ENCODE measurements around the gene L1TD1.
A peak's percentile ranks its signal among the peaks of the same experiment; 100 is the strongest.
"Not testable (repeated sequence)": the region's sequence is repeated elsewhere in the genome, so short reads cannot be mapped to it uniquely, and the experiment has no call there.

Gene L1TD1

GRCh38 chr1:62194651-62195544 is at the start of gene L1TD1:
L1TD1 (plus strand) TSS chr1:62194849; CDS start chr1:62206629, 11,780 bp downstream.
- no peak for FAIRE-seq

DNA sequence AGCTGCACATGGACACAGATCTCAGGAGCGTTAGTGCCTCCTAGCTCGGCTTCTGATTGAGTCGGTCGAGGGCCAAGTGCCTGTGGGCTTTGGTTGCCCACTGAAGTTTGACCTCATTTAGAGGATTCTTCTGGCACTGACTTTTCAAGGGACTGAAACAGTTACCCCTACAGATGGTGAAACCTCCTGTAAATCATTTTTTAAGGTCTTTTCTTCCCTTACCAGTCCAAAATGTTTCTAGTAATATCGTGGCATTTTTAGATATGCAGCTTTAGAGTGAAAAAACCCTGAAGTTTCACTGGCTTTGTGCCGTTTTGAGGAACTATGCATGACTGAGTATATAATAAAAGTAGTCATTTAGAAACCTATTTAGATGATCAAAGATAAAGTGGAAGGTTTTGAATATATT is 34.7 kb upstream of the L1TD1 start:
- FAIRE-seq = no peak

GRCh38 chr1:62161711-62162110 is 32.9 kb upstream of the L1TD1 start:
- no peak for FAIRE-seq

GRCh38 chr1:62170380-62170779 is 24.3 kb upstream of the L1TD1 start:
- not testable (repeated sequence) for FAIRE-seq

- FAIRE-seq = peak; percentile 86
Measured at GRCh38 chr1:62175568-62176179, 19.0 kb upstream of the L1TD1 start.

GRCh38 chr1:62176597-62177312 is 17.9 kb upstream of the L1TD1 start:
- no peak for FAIRE-seq

- no peak for FAIRE-seq
Measured at GRCh38 chr1:62177621-62178020, 17.0 kb upstream of the L1TD1 start.

GRCh38 chr1:62178372-62178771 is 16.3 kb upstream of the L1TD1 start:
- FAIRE-seq = no peak

DNA sequence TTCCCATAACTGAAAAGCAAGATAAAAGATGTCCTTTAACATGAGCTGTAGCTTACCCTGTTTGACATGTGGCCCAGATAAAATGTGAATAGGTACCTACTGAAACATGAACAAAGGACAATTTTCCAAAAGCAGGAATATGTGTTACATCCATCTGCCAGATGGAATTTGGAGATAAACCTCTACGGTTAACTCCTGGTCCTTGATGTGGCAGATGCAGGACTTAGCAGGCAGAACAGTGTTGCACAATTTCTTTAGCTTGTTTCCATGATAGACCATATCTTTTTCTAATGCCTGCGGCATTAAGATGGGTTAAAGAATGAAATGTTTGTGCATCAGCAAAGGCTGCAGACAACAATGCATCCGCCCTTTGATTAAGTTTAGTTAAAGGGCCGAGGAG is 14.6 kb upstream of the L1TD1 start:
- FAIRE-seq = not testable (repeated sequence)

- FAIRE-seq = no peak
Measured at GRCh38 chr1:62180639-62181038, 14.0 kb upstream of the L1TD1 start.

- no peak for FAIRE-seq
Measured at GRCh38 chr1:62181532-62181931, 13.1 kb upstream of the L1TD1 start.

GRCh38 chr1:62182157-62182556 is 12.5 kb upstream of the L1TD1 start:
- FAIRE-seq = not testable (repeated sequence)

GRCh38 chr1:62183164-62184020 is 11.3 kb upstream of the L1TD1 start:
- not testable (repeated sequence) for FAIRE-seq

GRCh38 chr1:62184336-62184735 is 10.3 kb upstream of the L1TD1 start:
- FAIRE-seq = no peak

DNA sequence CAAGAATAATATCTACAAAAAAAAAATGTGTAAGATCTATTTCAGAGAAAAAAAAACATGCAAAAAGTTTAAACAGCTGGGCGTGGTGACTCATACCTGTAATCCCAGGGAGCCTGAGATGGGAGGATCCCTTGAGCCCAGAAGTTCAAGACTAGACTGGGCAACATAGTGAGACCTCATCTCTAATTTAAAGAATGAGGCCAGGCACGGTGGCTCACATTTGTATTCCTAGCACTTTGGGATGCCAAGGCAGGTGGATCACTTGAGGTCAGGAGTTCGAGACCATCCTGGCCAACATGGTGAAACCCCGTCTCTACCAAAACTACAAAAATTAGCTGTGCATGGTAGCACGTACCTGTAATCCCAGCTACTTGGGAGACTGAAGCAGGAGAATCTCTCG is 9.4 kb upstream of the L1TD1 start:
- FAIRE-seq = not testable (repeated sequence)

- FAIRE-seq = no peak
Measured at GRCh38 chr1:62185677-62186076, 9.0 kb upstream of the L1TD1 start.

DNA sequence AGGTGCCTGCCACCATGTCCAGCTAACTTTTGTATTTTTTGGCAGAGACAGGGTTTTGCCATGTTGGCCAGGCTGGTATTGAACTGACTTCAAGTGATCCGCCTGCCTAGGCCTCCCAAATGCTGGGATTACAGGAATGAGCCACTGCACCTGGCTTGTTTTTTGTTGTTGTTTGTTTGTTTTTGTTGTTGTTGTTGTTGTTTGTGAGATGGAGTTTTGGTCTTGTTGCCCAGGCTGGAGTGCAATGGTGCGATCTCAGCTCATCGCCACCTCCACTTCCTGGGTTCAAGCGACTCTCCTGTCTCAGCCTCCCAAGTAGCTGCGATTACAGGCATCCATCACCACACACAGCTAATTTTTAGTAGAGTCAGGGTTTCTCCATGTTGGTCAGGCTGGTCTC is 7.1 kb upstream of the L1TD1 start:
- no peak for FAIRE-seq

GRCh38 chr1:62188111-62188510 is 6.5 kb upstream of the L1TD1 start:
- FAIRE-seq = no peak

DNA sequence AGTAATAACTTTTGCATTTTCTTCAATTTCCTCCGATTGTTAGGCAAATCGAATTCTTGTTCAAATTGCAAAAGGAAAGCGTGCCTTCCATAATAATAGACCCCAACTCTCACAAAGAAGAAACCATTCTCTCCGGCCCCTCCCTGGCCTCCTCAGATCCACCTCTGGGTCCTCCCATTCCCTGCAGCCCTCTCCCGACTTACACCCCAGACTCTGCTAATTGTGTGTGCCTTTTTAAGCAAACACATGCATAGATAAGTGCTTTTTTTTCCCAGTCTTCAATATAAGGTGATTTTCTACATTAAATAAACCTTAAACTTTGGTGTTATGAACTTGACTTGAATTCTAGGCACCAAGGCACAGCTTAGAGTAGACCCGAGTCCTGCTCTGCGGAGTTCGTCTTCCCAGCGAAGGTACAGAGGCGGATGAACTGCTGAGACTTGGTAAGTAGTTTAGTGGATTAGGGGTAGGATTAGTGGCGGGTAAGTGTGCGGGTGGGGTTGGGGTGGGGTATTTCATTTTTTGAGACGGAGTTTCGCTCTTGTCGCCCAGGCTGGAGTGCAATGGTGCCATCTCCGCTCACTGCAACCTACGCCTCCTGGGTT is 1.5 kb downstream of the L1TD1 start:
- FAIRE-seq = no peak

DNA sequence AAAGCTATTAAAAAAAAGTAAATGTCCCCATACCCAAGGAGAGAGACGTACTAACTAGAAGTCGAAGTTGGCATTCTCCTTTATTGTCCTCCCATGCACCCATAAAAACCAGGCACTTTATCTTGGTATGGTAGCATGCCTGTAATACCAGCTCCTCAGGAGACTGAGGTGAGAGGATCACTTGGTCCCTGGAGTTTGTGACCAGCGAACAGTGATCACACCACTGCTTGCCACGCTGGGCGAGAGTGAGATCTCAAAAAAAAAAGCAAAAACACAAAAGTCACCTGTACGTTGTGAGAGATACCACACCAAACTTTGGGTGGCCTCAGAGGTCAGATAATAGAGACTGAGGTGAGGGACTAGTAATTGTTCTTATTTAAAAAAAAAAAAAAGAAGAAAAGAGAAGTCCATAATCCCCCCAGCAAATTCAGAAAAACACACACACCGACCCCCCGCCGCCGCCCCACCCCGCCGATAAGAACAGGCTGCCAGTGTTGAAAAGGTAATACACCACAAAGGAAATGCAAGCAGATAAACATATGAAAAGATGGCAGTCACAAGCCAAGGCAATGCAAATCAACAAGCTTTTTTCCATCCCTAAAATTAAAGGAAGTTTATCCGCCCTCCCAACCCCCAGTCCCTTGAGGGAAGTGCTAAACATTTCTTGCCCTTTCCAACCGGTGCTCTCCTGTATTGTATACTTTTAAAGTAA is 3.6 kb downstream of the L1TD1 start:
- FAIRE-seq = no peak

DNA sequence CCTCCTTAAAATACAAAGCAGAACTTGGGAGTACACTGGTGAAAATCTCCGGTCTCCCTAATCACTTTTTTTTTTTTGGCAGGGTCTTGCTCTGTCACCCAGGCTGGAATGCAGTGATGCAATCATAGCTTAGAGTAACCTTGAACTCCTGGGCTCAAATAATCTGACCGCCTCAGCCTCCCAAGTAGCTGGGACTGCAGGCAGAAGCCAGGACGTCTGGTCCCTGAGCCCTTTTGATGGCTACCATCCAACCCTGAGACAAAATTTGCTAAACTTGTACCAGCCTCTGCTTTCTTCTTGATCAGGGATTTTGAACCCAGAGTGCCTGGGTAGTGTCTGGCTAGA is 4.1 kb downstream of the L1TD1 start:
- FAIRE-seq = no peak

DNA sequence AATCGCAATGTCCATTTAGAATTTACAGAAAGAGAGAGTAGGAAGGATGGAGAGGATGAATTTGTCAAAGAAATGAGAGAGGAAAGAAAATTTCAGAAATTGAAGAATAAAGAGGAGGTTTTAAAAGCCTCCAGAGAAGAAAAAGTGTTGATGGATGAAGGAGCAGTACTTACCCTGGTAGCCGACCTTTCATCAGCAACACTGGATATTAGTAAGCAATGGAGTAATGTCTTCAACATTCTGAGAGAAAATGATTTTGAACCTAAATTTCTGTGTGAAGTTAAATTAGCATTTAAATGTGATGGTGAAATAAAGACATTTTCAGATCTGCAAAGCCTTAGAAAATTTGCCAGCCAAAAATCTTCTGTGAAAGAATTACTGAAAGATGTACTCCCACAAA is 12.5 kb downstream of the L1TD1 start:
- no peak for FAIRE-seq

Measured in islet of Langerhans (tissue), 1 donor.